Measurements from ENCODE around the gene FOXN3. TPM values are rescaled to one million over a fixed set of nuclear protein-coding genes. Genes with fewer than 3 reads are reported as not detected.
"Not testable (repeated sequence)": the region's sequence is repeated elsewhere in the genome, so short reads cannot be mapped to it uniquely, and the experiment has no call there.

FOXN3 gene
- total RNA-seq, 4 donors from 2014 or later = 91.7 to 207 (median 125) TPM

DNA sequence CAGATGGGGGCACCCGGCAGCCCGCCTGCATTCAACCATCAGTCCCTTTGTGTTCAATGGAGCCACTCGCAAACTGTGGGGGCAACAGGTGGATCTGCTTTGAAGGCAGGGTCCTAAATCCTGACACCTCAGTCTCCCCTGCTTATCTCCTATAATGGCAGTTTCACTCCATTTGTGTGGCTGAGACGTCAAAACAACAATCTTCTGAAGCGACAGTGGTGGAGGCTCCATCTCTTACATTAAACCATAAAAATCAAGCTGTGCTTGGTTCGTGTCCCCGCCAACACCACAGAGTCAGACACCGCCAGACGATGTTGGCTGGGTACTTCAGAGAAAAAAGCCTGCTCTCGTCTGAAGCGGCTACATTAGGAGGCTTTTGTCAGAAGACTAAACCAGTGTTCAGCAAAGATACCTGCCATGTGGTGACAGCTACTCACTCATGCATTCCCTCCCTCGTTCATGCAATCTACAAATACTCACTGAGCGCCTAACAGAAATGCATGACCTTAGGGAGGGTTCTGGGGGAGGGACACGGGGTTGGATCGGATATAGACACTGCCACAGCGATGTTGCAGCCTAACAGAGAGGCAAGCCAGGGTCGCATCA, 253.9 kb downstream of the FOXN3 start:
- ATAC-seq (ENCODE audit: low FRiP score) (no peak), DNase-seq (ENCODE audit: low spot score) (no peak)

GRCh38 chr14:89162586-89162985, 254.4 kb downstream of the FOXN3 start:
- TF ChIP-seq, protein P1, sequence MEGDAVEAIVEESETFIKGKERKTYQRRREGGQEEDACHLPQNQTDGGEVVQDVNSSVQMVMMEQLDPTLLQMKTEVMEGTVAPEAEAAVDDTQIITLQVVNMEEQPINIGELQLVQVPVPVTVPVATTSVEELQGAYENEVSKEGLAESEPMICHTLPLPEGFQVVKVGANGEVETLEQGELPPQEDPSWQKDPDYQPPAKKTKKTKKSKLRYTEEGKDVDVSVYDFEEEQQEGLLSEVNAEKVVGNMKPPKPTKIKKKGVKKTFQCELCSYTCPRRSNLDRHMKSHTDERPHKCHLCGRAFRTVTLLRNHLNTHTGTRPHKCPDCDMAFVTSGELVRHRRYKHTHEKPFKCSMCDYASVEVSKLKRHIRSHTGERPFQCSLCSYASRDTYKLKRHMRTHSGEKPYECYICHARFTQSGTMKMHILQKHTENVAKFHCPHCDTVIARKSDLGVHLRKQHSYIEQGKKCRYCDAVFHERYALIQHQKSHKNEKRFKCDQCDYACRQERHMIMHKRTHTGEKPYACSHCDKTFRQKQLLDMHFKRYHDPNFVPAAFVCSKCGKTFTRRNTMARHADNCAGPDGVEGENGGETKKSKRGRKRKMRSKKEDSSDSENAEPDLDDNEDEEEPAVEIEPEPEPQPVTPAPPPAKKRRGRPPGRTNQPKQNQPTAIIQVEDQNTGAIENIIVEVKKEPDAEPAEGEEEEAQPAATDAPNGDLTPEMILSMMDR (IDR thresholded peaks at IDR 0.05) = no peak
- ATAC-seq (ENCODE audit: low FRiP score) (no peak), DNase-seq (ENCODE audit: low spot score) (no peak)

More for the DNA sequence above, 253.9 kb downstream of the FOXN3 start:
- TF ChIP-seq, protein P1 (IDR thresholded peaks at IDR 0.05) = no peak

GRCh38 chr14:89160437-89160836, 256.6 kb downstream of the FOXN3 start:
- ATAC-seq (ENCODE audit: low FRiP score) (no peak), DNase-seq (ENCODE audit: low spot score) (no peak)
- TF ChIP-seq, protein P1 (IDR thresholded peaks at IDR 0.05) = no peak

DNA sequence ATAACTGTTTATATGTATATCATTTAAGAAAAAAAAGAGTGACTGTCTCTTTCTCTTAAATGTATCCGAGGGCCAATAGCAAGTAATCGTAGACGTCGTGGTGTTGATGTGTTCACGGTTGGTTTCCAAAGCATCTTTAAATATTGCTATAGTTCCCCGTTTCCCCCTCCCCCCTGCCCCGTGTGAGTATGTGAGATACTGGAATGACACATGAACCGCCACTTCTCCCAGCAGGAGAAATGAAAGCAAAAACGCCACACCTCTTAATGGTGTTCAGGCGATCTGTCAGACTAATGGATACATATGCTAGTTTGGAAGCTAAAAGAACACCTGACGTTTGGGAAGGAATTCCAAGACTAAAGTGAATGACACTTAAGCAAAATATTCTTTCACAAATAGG, 258.3 kb downstream of the FOXN3 start:
- TF ChIP-seq, protein P1 (IDR thresholded peaks at IDR 0.05) = no peak
- DNase-seq (ENCODE audit: low spot score) = no peak
- no peak for ATAC-seq (ENCODE audit: low FRiP score)

DNA sequence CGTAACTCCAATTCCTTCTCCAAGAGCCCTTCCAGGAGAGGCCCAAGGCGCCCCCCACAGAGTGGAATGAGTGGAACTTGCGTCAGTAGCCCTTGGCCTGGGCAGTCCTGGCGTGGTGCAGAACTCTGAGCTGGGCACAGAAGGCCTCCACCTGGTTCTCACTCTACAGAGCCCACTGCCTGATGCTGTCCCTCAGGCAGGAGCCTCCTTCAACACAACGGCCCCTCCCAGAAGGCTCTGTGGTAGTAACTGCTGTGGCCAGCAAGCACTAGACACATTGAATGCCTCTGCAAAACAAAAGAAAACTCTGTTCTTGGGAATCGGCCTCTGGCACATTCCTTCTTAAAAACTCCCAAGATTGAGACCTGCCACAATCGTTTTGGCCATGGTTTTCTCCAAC, 258.9 kb downstream of the FOXN3 start:
- ATAC-seq (ENCODE audit: low FRiP score); DNase-seq (ENCODE audit: low spot score): not testable (repeated sequence)

- ATAC-seq (ENCODE audit: low FRiP score) = no peak
- TF ChIP-seq, protein P1 (IDR thresholded peaks at IDR 0.05) = no peak
Measured at GRCh38 chr14:89155491-89155890, 261.5 kb downstream of the FOXN3 start.

GRCh38 chr14:89151693-89152092, 265.3 kb downstream of the FOXN3 start:
- not testable (repeated sequence) for ATAC-seq (ENCODE audit: low FRiP score); DNase-seq (ENCODE audit: low spot score)

More at GRCh38 chr14:89155491-89155890, 261.5 kb downstream of the FOXN3 start:
- no peak for DNase-seq (ENCODE audit: low spot score)

GRCh38 chr14:89146274-89146673, 270.8 kb downstream of the FOXN3 start:
- ATAC-seq (ENCODE audit: low FRiP score) = no peak
- DNase-seq (ENCODE audit: low spot score) = no peak
- TF ChIP-seq, protein P1 (IDR thresholded peaks at IDR 0.05) = no peak

Data from omental fat pad (tissue), 4 donors.